ENCODE results near the gene KIF19. TPM values are rescaled to one million over a fixed set of nuclear protein-coding genes. Genes with fewer than 3 reads are reported as not detected.

KIF19 gene
- total and polyA plus RNA-seq, 2 of the 8 experiments (the other 6 are each of a cell fraction or from before 2014, with no cell fraction given) = 0.52 to 0.77 TPM

DNA sequence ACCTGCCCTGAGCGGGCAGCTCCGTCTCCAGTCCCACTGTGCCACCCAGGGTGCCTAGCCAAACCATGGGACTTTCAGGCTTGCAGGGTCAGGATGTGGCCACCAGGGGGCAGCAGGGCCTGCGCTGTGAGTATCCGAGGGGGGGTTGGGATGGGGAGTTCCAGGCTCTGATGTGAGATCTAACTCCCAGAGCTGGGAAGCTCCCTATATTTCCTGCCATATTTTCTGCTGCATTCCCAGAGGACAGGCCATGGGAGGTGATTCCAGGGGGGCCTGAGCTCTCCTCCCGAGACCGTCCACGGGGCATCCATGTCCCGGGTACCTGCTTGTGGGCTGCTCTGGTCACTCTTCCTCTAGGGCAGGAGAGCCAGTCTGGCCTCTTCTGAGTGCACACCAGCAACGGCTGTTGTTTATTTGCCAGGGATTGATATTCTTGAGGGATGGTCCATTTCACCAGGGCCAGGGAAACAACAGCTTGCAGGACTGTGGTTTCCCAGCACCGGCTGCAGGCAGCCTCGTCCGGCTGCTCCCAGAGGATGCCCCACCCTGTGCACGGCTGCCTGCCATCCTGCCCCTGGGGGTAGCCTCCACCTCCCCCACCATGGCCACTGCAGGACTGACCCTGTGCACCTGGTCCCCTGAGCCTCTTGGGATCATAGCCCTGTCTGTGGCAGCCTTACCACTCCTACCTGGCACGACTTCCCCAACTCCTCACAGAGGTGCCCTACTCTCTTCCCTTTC is 42.5 kb downstream of the KIF19 start:
- H3K4me3 ChIP-seq (ENCODE audit: extremely low read depth in 1 of 4, insufficient read depth in 2 of 4, low read depth in 3 of 4, low read length in 4 of 4) = no peak overlapping the region
- FAIRE-seq (no peak), DNase-seq (ENCODE audit: low read depth in 1 of 2, low spot score in 2 of 2) (peak in 1 of 2 experiments; percentile 90)
- H3K9ac ChIP-seq (replicated peaks in 1 of 4; ENCODE audit: extremely low read depth in 1 of 4, low read depth in 3 of 4, low read length in 3 of 4) = no peak overlapping the region
- H3K36me3 ChIP-seq (ENCODE audit: control insufficient read depth in 2 of 4, insufficient read depth in 4 of 4, low read length in 3 of 4) = no peaks in the 10 kb centered on the region
- no peak overlapping the region for H4K91ac ChIP-seq (replicated peaks; ENCODE audit: insufficient read length, low read length)
- peak overlapping the region; percentile 18; the same call in 1 of the 2 replicates for H2BK20ac ChIP-seq (ENCODE audit: low read length)
- H3K79me2 ChIP-seq (ENCODE audit: control insufficient read depth in 1 of 2, insufficient read depth in 2 of 2, low read length in 2 of 2) = no peaks in the 10 kb centered on the region
- no peak overlapping the region for H3K23ac ChIP-seq (ENCODE audit: insufficient read length)
- no peak overlapping the region for H2BK15ac ChIP-seq (ENCODE audit: low read length)
- no peak overlapping the region for H2AK5ac ChIP-seq (ENCODE audit: low read depth, low read length)
- H3K4ac ChIP-seq (replicated peaks; ENCODE audit: insufficient read length, low read depth, low read length) = peak overlapping the region; percentile 37
- no peak overlapping the region for H3K14ac ChIP-seq (ENCODE audit: insufficient read length)
- no peak overlapping the region for H3K56ac ChIP-seq (replicated peaks; ENCODE audit: insufficient read length, low read depth, low read length)
- WGBS, 2 experiments (ENCODE audit: extremely low coverage in 1 of 2, insufficient coverage in 1 of 2, insufficient read length in 1 of 2, insufficient replicate concordance in 2 of 2, low coverage in 1 of 2, low lambda C conversion rate in 2 of 2, missing lambda C conversion rate in 1 of 2) = 68% methylated on average over 14 of the region's 14 CpGs; no CpG with 5 or more reads in 1 of the 2 experiments
- no peak overlapping the region for H3K27ac ChIP-seq (ENCODE audit: low read depth, low read length)
- no peak overlapping the region for H2AFZ ChIP-seq (ENCODE audit: low read length)
- H4K5ac ChIP-seq (ENCODE audit: insufficient read length, low read depth, low read length) = no peak overlapping the region
- CTCF ChIA-PET (ENCODE audit: partially characterized antibody) = interaction anchor here (0.6 to 9.2 kb wide), 77 partner anchors 8 to 470 kb away, joined by 3 to 106 read pairs (median 5); partner anchors contain the start of genes CD300A and DNAI2
- no peak overlapping the region for H2BK5ac ChIP-seq (ENCODE audit: low read depth, low read length)
- H4K20me1 ChIP-seq (replicated peaks in 1 of 2; ENCODE audit: control insufficient read depth in 1 of 2, insufficient read depth in 2 of 2, low read length in 2 of 2) = no peaks in the 10 kb centered on the region
- no peak for TF ChIP-seq ASH2L (IDR thresholded peaks at IDR 0.05; ENCODE audit: low read length)
- peak; percentile 75 to 81 for TF ChIP-seq RAD21 (IDR thresholded peaks at IDR 0.05 in 1 of 2, conservative IDR thresholded peaks at IDR 0.05 in 1 of 2; ENCODE audit: low read depth in 2 of 2, low read length in 2 of 2)
- TF ChIP-seq, protein P1, sequence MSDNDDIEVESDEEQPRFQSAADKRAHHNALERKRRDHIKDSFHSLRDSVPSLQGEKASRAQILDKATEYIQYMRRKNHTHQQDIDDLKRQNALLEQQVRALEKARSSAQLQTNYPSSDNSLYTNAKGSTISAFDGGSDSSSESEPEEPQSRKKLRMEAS (IDR thresholded peaks at IDR 0.05) = 0 out of 2 replicates have a peak, but pooled peaks have one; percentile 40
- TF ChIP-seq, protein P2, sequence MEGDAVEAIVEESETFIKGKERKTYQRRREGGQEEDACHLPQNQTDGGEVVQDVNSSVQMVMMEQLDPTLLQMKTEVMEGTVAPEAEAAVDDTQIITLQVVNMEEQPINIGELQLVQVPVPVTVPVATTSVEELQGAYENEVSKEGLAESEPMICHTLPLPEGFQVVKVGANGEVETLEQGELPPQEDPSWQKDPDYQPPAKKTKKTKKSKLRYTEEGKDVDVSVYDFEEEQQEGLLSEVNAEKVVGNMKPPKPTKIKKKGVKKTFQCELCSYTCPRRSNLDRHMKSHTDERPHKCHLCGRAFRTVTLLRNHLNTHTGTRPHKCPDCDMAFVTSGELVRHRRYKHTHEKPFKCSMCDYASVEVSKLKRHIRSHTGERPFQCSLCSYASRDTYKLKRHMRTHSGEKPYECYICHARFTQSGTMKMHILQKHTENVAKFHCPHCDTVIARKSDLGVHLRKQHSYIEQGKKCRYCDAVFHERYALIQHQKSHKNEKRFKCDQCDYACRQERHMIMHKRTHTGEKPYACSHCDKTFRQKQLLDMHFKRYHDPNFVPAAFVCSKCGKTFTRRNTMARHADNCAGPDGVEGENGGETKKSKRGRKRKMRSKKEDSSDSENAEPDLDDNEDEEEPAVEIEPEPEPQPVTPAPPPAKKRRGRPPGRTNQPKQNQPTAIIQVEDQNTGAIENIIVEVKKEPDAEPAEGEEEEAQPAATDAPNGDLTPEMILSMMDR (IDR thresholded peaks at IDR 0.05; ENCODE audit: control extremely low read depth in 1 of 3, insufficient read depth in 1 of 3, low read depth in 1 of 3, low read length in 3 of 3) = peak; percentile 89 to 96 (median 89)
- H3K23me2 ChIP-seq (ENCODE audit: low read depth, low read length) = no peaks in the 10 kb centered on the region; the same call in 1 of the 2 replicates
- H3K27me3 ChIP-seq (replicated peaks in 1 of 4; ENCODE audit: control insufficient read depth in 3 of 4, extremely low read depth in 1 of 4, insufficient read depth in 3 of 4, low read length in 3 of 4) = no peaks in the 10 kb centered on the region; a peak in 3 of 7 replicates
- no peak overlapping the region for H2BK120ac ChIP-seq (replicated peaks; ENCODE audit: low read depth, low read length)
- POLR2A ChIA-PET (ENCODE audit: partially characterized antibody) = interaction anchor here (1.2 kb wide), 1 partner anchor 11 kb away, joined by 6 read pairs; no protein-coding TSS in a partner anchor
- H3K9me3 ChIP-seq (ENCODE audit: insufficient read depth in 2 of 2, low read depth in 1 of 2, low read length in 1 of 2) = peaks cover 0 to 8% of the 10 kb centered on the region in 2 experiments; a peak in 1 of 4 replicates
- no peaks in the 10 kb centered on the region for H3K79me1 ChIP-seq (ENCODE audit: low read depth, low read length)
- H3K4me1 ChIP-seq (replicated peaks in 1 of 4; ENCODE audit: control insufficient read depth in 3 of 4, insufficient read depth in 4 of 4, low read length in 3 of 4) = peaks cover 0 to 12% (median 7%) of the 10 kb centered on the region in 4 experiments; a peak in 6 of 7 replicates
- no peak overlapping the region; the same call in 1 of the 2 replicates for H2BK12ac ChIP-seq (ENCODE audit: low read depth, low read length)
- no peak overlapping the region for H3K4me2 ChIP-seq (ENCODE audit: insufficient read depth in 1 of 2, low read depth in 2 of 2, low read length in 2 of 2)
- peak overlapping the region; percentile 7 for H3K18ac ChIP-seq (ENCODE audit: extremely low read depth, low read length)
- H4K8ac ChIP-seq (ENCODE audit: extremely low read depth, insufficient read depth, low read length) = peak overlapping the region; percentile 57; the same call in 1 of the 2 replicates

Measured in H1 (cell line).